ENCODE data around the gene CARD14.

CARD14 gene

DNA sequence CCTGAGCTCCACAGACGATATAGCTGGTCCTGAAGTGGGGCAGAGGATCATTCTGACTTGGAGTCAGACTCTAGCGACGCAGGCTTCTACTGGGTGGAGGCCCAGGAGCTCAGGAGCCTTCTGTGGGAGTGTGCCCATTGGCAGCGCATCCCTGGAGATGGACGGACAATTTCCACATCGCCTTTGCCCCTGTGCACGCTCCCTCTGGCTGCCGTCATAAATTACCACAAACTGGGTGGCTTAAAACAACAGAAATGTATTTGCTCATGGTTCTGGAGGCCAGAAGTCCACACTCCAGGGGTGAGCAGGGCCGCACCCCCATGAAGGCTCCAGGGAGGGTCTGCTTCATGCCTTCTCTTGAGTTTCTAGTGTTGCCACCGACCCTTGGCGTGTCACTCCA lies 6.9 kb downstream of the CARD14 start:
- Histone ChIP-seq H3K36me3 (ENCODE audit: control insufficient read depth, low read depth, low read length) (no peaks in the 10 kb centered on the region), H3K4me3 (ENCODE audit: low read length) (no peak overlapping the region), H3K9ac (ENCODE audit: low read length) (no peak overlapping the region), H3K27ac (ENCODE audit: low read length) (no peak overlapping the region), H3K4me1 (ENCODE audit: control insufficient read depth, low read depth, low read length) (no peaks in the 10 kb centered on the region), H3K27me3 (ENCODE audit: control insufficient read depth, insufficient read depth, low read length) (no peaks in the 10 kb centered on the region), H3K9me3 (ENCODE audit: control insufficient read depth, low read depth, low read length) (no peaks in the 10 kb centered on the region)

DNA sequence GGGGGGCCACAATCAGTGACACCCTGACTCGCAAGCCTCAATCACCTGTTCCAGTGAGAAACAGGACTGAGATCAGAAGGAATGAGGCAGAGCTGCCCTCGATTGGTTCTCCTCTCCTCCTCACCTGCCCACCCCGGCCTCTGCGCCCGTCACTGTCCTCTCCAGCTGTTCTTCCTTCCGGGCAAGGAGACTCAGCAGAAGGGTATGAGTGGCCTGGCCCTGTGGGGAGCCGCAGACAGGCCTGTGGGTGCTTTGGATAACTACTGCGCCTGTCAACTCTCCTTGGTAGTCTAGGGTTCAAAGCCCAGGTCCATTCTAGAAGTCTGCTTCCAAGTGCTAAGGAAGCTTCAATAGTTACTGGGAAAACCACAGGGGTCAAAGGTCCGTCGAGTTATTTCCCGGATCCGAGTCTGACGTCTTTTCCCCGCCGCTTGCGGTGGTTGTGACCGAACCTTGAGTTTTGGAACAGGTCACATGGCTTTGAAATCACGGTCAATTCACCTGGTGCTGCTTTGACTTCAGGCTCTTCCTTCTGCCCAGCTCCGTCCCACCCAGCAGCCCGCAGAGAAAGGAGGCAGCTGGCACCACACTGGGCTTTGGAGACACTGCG lies 8.3 kb downstream of the CARD14 start:
- Histone ChIP-seq H3K9me3 (ENCODE audit: control insufficient read depth, low read depth, low read length) (no peaks in the 10 kb centered on the region), H3K27me3 (ENCODE audit: control insufficient read depth, insufficient read depth, low read length) (no peaks in the 10 kb centered on the region), H3K36me3 (ENCODE audit: control insufficient read depth, low read depth, low read length) (no peaks in the 10 kb centered on the region), H3K4me1 (ENCODE audit: control insufficient read depth, low read depth, low read length) (no peaks in the 10 kb centered on the region), H3K27ac (ENCODE audit: low read length) (no peak overlapping the region), H3K4me3 (ENCODE audit: low read length) (no peak overlapping the region), H3K9ac (ENCODE audit: low read length) (no peak overlapping the region)

DNA sequence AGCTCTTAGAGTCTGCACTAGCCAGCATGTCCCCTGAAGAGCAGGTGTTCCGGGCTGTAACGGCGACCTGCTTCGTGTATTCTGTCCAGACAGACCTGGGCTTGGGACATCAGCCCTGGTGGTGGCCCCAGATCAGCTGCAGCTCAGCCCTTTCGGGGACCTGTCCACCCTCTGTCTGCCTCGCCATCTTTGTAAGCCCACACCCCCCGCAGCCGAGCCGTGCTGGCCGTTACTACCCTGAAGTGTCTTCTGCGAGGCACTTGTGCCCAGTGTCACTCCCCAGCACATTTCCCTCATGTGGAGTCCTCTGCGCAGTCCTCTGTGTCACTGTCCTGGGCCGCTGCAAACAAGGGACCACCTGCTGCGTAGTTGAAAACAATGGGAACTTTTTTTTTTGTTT lies 10.4 kb downstream of the CARD14 start:
- no peaks in the 10 kb centered on the region for H3K4me1 ChIP-seq (ENCODE audit: control insufficient read depth, low read depth, low read length)
- H3K9ac ChIP-seq (ENCODE audit: low read length) = no peak overlapping the region
- H3K4me3 ChIP-seq (ENCODE audit: low read length) = no peak overlapping the region
- H3K36me3 ChIP-seq (ENCODE audit: control insufficient read depth, low read depth, low read length) = no peaks in the 10 kb centered on the region
- no peaks in the 10 kb centered on the region for H3K27me3 ChIP-seq (ENCODE audit: control insufficient read depth, insufficient read depth, low read length)
- no peak overlapping the region for H3K27ac ChIP-seq (ENCODE audit: low read length)
- H3K9me3 ChIP-seq (ENCODE audit: control insufficient read depth, low read depth, low read length) = no peaks in the 10 kb centered on the region

- Histone ChIP-seq H3K4me1 (ENCODE audit: control insufficient read depth, low read depth, low read length) (no peaks in the 10 kb centered on the region), H3K36me3 (ENCODE audit: control insufficient read depth, low read depth, low read length) (no peaks in the 10 kb centered on the region), H3K9ac (ENCODE audit: low read length) (no peak overlapping the region), H3K27ac (ENCODE audit: low read length) (no peak overlapping the region), H3K9me3 (ENCODE audit: control insufficient read depth, low read depth, low read length) (no peaks in the 10 kb centered on the region), H3K27me3 (ENCODE audit: control insufficient read depth, insufficient read depth, low read length) (no peaks in the 10 kb centered on the region), H3K4me3 (ENCODE audit: low read length) (no peak overlapping the region)
Measured at GRCh38 chr17:80181431-80181830, 11.6 kb downstream of the CARD14 start.

DNA sequence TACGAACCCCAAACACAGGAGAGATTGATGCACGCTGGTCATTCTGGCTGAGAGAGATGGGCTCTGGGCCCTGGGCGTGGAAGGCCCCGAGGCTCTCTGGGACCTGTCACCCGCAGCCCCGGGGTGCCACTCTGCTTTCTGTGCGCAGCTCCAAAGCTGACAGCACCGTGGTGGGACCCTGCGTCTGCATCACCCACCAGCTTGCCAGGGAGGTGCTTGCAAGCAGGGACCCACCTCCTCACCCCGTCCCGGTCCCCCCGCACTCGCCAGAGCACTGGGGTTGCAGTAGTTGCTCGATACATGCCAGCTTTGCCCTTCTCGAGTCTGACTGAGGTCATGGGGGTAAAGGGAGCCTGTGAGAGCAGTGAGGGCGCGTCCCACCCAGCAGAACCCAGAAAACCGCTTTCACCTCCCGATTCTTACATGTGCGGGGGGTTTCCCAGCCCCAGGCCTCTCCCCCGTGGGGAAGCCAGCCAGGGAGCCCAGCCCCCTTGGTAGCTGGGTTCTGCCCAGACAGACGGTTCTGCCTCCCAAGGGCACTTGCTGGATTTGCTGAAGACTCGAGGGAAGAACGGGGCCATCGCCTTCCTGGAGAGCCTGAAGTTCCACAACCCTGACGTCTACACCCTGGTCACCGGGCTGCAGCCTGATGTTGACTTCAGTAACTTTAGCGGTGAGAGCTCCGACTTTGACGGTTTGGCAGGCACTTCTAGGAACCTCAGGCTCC lies 12.5 kb downstream of the CARD14 start:
- H3K27me3 ChIP-seq (ENCODE audit: control insufficient read depth, insufficient read depth, low read length) = no peaks in the 10 kb centered on the region
- H3K4me3 ChIP-seq (ENCODE audit: low read length) = no peak overlapping the region
- H3K27ac ChIP-seq (ENCODE audit: low read length) = no peak overlapping the region
- H3K4me1 ChIP-seq (ENCODE audit: control insufficient read depth, low read depth, low read length) = no peaks in the 10 kb centered on the region
- no peaks in the 10 kb centered on the region for H3K36me3 ChIP-seq (ENCODE audit: control insufficient read depth, low read depth, low read length)
- H3K9me3 ChIP-seq (ENCODE audit: control insufficient read depth, low read depth, low read length) = no peaks in the 10 kb centered on the region
- no peak overlapping the region for H3K9ac ChIP-seq (ENCODE audit: low read length)

DNA sequence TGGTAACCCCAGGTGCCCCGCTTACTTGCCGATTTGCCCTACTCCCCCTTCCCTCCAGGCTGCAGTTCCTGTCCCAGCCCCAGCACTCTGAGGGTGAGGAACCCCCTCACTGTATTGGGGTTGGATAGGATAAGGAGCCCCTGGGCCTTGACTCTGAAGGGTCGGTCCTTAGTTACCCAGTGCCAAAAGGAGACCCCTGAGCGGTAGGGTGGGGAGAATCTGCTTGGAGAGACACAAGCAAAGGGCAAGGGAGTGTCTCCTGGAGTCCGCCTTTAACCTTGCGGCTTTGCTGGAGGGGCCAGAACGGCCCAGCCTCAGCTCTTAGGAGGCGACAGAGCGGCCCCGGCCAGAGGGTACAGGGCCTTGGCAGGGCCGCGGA lies 13.0 kb downstream of the CARD14 start:
- H3K27me3 ChIP-seq (ENCODE audit: control insufficient read depth, insufficient read depth, low read length) = no peaks in the 10 kb centered on the region
- no peaks in the 10 kb centered on the region for H3K9me3 ChIP-seq (ENCODE audit: control insufficient read depth, low read depth, low read length)
- no peaks in the 10 kb centered on the region for H3K4me1 ChIP-seq (ENCODE audit: control insufficient read depth, low read depth, low read length)
- no peak overlapping the region for H3K9ac ChIP-seq (ENCODE audit: low read length)
- H3K4me3 ChIP-seq (ENCODE audit: low read length) = no peak overlapping the region
- H3K36me3 ChIP-seq (ENCODE audit: control insufficient read depth, low read depth, low read length) = no peaks in the 10 kb centered on the region
- H3K27ac ChIP-seq (ENCODE audit: low read length) = no peak overlapping the region

DNA sequence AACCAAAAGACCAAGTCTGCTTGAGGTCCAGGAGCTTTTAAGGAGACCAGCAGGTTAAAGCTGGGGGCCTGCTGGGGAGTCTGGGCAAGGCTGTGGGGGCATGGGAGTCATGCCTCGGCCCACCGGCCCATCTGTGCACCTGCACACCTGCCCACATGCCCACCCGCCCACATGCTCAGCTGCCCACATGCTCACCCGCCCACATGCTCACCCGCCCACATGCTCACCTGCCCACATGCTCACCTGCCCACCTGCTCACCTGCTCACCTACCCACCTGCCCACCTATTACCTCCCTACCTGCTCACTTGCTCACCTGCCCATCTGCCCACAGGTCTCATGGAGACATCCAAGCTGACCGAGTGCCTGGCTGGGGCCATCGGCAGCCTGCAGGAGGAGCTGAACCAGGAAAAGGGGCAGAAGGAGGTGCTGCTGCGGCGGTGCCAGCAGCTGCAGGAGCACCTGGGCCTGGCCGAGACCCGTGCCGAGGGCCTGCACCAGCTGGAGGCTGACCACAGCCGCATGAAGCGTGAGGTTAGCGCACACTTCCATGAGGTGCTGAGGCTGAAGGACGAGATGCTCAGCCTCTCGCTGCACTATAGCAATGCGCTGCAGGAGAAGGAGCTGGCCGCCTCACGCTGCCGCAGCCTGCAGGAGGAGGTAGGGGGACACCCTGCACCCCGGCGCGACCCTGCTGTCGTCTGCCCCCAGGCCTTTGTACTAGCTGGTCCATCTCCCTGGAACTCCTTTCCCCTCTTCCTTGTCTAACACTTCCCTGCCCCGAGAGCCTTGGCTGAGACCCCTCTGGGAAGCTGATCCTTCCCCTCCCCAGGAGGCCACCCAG lies 14.0 kb downstream of the CARD14 start:
- no peak overlapping the region for H3K27ac ChIP-seq (ENCODE audit: low read length)
- H3K27me3 ChIP-seq (ENCODE audit: control insufficient read depth, insufficient read depth, low read length) = no peaks in the 10 kb centered on the region
- H3K9me3 ChIP-seq (ENCODE audit: control insufficient read depth, low read depth, low read length) = no peaks in the 10 kb centered on the region
- H3K9ac ChIP-seq (ENCODE audit: low read length) = no peak overlapping the region
- H3K4me3 ChIP-seq (ENCODE audit: low read length) = no peak overlapping the region
- H3K36me3 ChIP-seq (ENCODE audit: control insufficient read depth, low read depth, low read length) = no peaks in the 10 kb centered on the region
- H3K4me1 ChIP-seq (ENCODE audit: control insufficient read depth, low read depth, low read length) = no peaks in the 10 kb centered on the region

- Histone ChIP-seq H3K4me3 (ENCODE audit: low read length) (no peak overlapping the region), H3K9me3 (ENCODE audit: control insufficient read depth, low read depth, low read length) (no peaks in the 10 kb centered on the region), H3K4me1 (ENCODE audit: control insufficient read depth, low read depth, low read length) (no peaks in the 10 kb centered on the region), H3K27ac (ENCODE audit: low read length) (no peak overlapping the region), H3K36me3 (ENCODE audit: control insufficient read depth, low read depth, low read length) (no peaks in the 10 kb centered on the region), H3K9ac (ENCODE audit: low read length) (no peak overlapping the region), H3K27me3 (ENCODE audit: control insufficient read depth, insufficient read depth, low read length) (no peaks in the 10 kb centered on the region)
Measured at GRCh38 chr17:80184423-80184714, 14.5 kb downstream of the CARD14 start.

- H3K27me3 ChIP-seq (ENCODE audit: control insufficient read depth, insufficient read depth, low read length) = no peaks in the 10 kb centered on the region
- no peak overlapping the region for H3K9ac ChIP-seq (ENCODE audit: low read length)
- no peaks in the 10 kb centered on the region for H3K36me3 ChIP-seq (ENCODE audit: control insufficient read depth, low read depth, low read length)
- H3K27ac ChIP-seq (ENCODE audit: low read length) = no peak overlapping the region
- no peaks in the 10 kb centered on the region for H3K9me3 ChIP-seq (ENCODE audit: control insufficient read depth, low read depth, low read length)
- H3K4me1 ChIP-seq (ENCODE audit: control insufficient read depth, low read depth, low read length) = no peaks in the 10 kb centered on the region
- no peak overlapping the region for H3K4me3 ChIP-seq (ENCODE audit: low read length)
Measured at GRCh38 chr17:80185968-80186367, 16.1 kb downstream of the CARD14 start.

- Histone ChIP-seq H3K9ac (ENCODE audit: low read length) (no peak overlapping the region), H3K4me1 (ENCODE audit: control insufficient read depth, low read depth, low read length) (no peaks in the 10 kb centered on the region), H3K4me3 (ENCODE audit: low read length) (no peak overlapping the region), H3K27me3 (ENCODE audit: control insufficient read depth, insufficient read depth, low read length) (no peaks in the 10 kb centered on the region), H3K36me3 (ENCODE audit: control insufficient read depth, low read depth, low read length) (no peaks in the 10 kb centered on the region), H3K27ac (ENCODE audit: low read length) (no peak overlapping the region), H3K9me3 (ENCODE audit: control insufficient read depth, low read depth, low read length) (no peaks in the 10 kb centered on the region)
Measured at GRCh38 chr17:80187090-80187489, 17.3 kb downstream of the CARD14 start.

DNA sequence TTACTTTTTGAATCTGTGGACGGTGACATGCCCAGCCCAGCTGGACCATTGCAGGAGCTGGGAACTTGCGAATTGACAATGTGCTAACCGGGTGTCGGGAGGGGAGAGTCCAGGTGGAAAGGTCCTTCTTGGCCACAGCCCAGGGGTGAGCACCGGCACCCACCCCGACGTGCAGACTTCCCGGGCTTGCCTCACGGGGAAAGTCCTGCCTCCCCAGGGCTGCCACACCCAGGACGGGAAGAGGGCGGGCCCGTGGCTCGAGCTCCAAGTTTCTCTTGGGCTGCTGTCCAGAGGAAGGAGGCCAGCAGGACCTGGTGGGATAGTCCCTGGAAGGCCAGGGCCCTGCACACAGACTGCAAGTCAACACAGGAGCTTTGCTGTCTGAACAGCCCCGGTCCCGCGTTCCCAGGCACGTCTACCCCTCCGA lies 17.7 kb downstream of the CARD14 start:
- Histone ChIP-seq H3K9me3 (ENCODE audit: control insufficient read depth, low read depth, low read length) (no peaks in the 10 kb centered on the region), H3K27ac (ENCODE audit: low read length) (no peak overlapping the region), H3K27me3 (ENCODE audit: control insufficient read depth, insufficient read depth, low read length) (no peaks in the 10 kb centered on the region), H3K4me3 (ENCODE audit: low read length) (no peak overlapping the region), H3K36me3 (ENCODE audit: control insufficient read depth, low read depth, low read length) (no peaks in the 10 kb centered on the region), H3K9ac (ENCODE audit: low read length) (no peak overlapping the region), H3K4me1 (ENCODE audit: control insufficient read depth, low read depth, low read length) (no peaks in the 10 kb centered on the region)

GRCh38 chr17:80189611-80190010 lies 19.8 kb downstream of the CARD14 start:
- no peak overlapping the region for H3K27ac ChIP-seq (ENCODE audit: low read length)
- no peaks in the 10 kb centered on the region for H3K36me3 ChIP-seq (ENCODE audit: control insufficient read depth, low read depth, low read length)
- no peaks in the 10 kb centered on the region for H3K4me1 ChIP-seq (ENCODE audit: control insufficient read depth, low read depth, low read length)
- no peaks in the 10 kb centered on the region for H3K9me3 ChIP-seq (ENCODE audit: control insufficient read depth, low read depth, low read length)
- H3K27me3 ChIP-seq (ENCODE audit: control insufficient read depth, insufficient read depth, low read length) = no peaks in the 10 kb centered on the region
- H3K9ac ChIP-seq (ENCODE audit: low read length) = no peak overlapping the region
- no peak overlapping the region for H3K4me3 ChIP-seq (ENCODE audit: low read length)
